Measurements from ENCODE around the gene PER1.

The PER1 gene

DNA sequence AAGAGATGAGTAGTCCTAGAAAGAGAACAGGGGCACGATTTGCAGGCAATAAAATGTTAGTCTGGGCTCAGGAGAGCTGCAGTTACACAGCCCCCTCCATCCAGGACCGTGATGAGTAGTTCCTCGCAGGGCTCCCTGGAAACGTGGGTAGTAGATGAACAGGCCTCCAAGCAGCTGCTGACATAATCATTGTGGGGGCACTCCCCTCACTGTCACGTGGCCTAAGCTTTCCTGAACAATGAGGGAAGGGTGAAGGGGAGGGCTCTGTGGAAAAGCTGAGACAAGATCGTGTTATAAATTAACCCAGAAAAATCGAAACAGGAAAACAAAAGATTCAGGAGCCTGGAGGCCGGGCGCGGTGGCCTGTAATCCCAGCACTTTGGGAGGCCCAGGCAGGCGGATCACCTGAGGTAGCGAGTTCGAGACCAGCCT is 1.3 kb upstream of the PER1 start:
- DNase-seq, result peak; percentile 63

DNA sequence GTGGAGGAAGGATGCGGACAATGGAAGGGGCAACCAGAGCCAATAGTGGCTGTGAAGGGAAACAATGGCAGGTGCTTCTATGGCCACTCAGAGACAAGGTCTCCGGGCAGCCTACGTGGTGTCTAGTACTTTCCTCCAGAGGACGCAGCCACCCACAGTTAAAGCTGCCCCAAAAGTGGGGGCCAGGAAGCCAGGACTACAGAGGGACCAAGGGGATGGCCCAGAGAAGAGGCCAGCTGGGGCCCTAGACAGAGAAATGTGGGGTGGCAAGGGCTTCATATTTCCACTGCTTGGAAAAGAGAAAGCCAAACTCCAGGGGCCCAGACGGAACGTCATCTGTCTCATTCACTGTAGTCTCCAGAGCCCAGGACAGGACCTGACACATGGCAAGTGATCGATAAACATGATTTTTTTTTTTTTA is 837 bp upstream of the PER1 start:
- peak; percentile 8 for DNase-seq

DNA sequence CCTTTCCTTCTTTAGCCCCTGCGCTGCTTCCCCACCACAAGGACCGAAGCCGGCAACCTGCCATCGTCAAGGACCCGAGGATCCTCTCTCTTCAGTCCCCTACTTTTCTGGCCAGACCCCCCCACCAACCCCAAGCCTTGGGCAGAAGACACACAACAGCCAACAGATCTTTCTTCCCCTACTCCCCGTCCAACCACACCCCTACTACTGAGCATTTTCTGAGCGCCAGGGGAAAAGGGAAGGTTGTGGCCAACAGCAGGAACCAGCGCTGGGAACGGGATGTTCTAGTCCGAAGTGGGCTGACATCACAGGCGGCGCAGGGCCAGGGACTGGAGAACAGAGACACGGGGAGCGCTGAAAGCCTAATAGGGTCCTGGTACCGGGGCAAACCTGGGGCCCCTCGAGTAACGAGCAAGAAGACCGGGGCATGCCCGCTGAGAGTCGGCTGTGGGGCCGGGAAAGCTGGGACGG is 528 bp downstream of the PER1 start:
- no peak for DNase-seq

DNA sequence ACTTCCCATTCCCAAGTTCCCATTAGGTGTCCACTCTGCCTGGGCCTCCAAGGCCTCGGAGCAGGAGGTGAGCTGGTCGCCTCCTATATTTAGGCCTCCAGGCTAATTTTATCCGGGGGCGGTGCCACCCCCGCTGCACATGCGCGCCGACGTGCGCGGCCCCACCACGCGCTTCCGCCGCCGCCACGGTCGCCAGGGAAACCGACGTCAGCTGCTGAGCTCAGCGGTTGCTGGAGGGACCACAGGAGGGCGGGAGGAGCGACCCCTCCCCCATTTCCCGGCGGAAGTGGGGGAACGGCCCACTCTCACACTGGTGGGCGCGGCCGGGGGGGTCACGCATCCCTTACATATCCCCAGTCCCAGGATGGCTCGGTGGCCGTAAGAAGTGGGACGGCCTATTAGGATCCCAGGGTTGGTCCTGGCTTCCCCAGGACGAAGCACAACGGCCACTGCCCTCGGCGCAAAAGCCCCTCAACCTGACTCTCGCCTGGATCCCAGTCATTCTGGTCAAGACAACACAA is 1.0 kb downstream of the PER1 start:
- DNase-seq, result peak; percentile 93

DNA sequence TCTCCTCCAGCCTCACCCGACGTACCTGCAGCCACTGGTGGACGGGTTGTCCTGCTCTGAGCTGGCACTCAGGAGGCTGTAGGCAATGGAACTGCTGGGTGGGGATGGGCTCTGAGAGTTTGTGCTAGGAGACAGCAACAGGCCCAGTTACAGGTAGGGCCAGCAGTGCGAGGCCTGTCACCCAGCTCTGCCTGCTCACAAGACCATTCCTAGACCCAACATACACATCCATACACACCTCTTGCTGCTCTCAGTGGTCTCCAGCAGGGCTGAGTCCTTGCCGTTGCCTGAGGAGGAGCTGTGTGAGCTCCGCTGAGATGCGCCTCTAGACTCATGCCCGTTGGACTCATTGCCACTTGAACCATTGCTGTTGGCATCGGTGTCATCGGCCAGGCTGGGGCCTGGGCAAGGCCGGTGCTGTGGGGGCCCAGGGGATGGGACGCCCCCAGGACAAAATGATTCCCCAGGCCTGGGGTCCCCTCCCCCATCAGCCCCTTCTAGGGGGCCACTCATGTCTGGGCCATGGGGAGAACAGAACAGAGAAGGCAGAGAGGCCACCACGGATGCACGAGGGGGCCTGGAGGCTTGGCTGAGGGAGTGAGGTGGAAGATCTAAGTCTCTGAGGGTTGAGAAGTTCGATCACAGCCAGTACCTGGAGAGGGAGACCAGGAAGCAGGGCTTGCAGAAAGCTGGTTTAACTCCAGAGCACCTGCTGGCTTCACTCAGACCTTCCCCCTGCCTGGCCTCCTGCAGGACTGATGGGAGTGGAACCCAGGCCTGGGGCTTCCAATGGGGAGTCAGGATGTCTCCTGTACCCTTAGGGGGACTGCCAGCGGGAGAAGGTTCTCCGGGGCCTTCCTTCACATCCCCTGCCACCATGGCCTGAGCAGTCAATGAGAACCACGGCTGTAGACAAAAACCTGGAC is 1.7 kb downstream of the PER1 start:
- peak; percentile 26 for DNase-seq

DNA sequence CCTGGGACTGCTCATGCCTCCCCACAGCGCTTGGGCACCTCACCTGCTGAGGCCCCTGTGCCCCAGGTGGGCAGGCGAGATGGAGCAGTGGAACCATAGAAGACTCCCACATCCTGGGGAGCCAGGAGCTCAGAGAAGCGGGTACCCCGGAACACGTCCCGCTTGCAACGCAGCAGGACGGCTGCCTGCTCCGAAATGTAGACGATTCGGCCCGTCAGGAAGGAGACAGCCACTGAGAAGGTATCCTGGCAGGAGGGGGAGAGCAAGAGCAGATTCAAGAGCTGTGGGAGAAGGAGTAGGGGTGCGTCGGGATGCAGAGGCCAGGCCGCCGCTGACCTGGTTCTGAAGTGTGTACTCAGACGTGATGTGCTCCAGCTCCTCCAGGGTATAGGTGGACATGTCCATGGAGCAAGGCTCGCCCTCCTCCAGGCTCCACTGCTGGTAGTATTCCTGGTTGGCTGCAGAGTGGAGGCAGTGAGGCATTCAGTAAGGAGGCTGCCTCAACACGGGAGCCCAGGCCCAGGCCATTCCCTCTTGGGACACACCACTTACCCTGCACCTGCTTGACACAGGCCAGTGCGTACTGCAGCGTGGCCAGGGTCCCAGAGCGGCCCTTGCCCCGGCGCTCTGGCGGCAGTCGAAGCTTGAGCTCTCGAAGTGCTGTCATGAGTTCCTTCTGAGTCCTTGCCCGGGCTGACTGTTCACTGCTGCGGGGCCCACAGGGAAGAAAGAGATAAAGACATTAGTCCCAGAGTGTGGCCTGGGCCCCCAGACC is 2.6 kb downstream of the PER1 start:
- no peak for DNase-seq

DNA sequence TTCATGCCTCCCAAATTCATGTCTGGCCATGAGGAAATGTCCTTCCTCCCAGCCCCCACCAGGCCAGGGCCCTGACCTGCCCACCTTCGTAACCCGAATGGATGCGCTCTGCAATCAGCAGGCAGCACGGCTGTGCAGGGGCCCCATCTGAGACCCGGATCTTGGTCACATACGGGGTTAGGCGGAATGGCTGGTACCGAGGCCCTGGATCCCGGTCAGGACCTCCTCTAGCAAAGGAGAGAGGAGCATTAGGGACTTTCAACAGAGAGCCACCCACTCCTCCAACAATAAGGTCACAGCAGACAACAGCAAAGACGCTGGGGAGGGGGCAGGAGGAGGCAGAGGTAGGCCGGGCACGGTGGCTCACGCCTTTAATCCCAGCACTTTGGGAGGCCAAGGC is 3.6 kb downstream of the PER1 start:
- no peak for DNase-seq

DNA sequence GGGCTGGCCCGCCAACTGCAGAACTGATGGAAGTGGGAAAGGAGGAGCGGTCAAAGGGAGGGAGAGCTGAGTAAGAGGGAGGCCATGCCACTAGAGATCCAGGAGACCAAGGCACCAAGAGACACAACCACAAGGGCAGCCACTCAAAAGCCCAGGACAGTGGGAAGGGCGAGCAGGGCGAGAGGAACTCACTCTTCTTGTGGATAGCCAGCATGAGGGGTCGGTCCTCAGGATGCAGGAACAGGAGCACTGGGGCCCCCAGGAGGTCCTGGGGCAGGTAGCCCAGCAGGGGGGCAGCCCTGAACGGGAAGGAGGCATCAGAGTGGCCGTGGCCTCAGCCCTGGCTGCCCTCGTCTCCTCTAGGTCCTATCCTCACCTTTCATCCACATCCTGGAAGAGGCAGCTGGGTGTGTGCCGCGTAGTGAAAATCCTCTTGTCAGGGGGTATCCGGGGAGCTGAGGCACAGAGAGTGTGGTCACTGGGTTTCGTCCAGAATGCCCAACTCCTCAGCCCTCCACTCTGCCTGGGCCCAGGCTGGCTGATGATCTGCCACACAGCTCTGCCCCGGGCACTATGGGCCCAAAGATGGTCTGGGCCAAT is 4.3 kb downstream of the PER1 start:
- DNase-seq, result peak; percentile 14

DNA sequence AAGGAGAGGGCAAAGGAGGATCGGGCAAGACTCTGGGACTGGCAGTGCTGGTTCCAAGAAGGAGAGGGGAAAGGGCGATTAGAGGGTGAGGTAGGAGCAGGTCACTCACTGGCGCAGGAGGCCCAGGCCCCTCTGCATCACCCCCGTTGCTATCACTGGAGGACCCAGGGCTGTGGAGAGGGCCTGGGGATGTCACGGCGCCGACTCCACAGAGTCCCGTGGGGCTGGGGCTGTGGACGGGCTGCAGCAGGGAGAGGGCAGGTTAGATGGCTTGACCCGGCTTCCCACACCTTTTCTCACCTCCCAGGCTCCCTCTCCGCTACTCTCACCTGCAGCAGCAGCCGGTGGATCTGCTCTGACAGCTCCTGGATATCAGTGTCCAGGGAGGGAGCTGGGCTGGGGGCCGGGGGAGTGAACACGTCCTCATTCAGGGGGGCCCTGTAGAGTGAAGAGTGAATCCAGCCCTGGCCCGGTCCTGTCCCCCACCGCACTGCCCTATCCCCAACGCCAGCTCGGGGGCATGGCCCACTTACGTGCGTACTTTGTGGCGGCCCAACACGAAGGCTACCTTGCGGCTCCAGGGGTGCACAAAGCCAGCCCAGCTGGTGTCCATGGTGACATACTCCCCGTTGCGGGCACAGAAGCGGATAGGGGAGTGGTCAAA is 4.9 kb downstream of the PER1 start:
- DNase-seq, result peak; percentile 7

DNA sequence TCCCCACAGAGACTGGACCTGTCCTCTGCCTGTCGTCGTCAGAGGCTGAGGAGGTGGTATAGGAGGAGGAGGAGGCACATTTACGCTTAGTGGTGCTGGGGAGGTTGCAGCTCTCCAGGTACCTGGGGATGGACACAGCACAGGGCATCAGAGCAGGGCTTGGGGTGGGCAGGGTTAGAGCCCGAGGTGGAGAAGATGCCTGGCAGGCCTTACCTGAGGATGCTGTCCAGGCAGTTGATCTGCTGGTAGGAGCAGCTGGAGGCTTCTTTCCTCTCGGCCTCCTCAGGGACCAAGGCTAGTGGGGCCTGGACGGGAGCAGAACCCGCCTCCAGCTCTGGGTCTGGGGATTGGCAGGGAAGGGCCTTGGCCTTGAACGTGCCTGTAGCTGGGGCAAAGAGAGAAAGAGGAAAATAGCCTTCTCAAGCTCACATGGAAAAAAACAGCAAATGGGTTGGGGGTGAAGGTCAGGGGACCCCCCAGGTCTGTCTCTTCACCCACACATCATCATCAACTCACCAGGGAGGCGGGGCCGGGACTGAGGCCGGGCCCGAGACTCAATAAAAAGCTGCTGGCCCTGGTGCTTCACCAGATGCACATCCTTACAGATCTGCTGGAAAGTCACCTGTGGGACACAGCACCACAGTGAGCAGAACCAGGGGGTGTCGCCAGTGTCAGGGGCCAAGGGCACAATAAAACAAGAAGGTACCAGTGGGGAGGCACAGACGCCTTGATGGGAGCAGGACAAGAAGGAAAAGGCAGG is 5.6 kb downstream of the PER1 start:
- peak; percentile 17 for DNase-seq

DNA sequence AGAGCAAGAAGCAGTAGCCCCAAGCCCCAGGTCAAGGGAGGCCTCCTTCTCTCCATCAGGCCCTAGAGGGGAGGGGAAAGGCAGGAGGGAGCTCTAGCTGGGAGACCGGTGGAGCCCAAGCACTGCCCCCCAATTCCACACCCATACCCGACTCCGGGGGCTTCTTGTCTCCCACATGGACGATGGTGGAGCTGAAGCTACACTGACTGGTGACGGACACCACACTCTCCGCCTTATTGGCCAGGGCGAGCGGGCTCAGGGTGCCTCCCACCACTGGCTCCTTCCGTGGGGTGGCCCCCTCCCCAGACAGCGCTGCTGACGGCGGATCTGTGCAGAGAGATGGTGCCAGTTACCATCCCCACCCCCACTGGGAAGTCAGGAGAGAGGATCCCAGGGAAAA is 6.4 kb downstream of the PER1 start:
- DNase-seq, result peak; percentile 22

DNA sequence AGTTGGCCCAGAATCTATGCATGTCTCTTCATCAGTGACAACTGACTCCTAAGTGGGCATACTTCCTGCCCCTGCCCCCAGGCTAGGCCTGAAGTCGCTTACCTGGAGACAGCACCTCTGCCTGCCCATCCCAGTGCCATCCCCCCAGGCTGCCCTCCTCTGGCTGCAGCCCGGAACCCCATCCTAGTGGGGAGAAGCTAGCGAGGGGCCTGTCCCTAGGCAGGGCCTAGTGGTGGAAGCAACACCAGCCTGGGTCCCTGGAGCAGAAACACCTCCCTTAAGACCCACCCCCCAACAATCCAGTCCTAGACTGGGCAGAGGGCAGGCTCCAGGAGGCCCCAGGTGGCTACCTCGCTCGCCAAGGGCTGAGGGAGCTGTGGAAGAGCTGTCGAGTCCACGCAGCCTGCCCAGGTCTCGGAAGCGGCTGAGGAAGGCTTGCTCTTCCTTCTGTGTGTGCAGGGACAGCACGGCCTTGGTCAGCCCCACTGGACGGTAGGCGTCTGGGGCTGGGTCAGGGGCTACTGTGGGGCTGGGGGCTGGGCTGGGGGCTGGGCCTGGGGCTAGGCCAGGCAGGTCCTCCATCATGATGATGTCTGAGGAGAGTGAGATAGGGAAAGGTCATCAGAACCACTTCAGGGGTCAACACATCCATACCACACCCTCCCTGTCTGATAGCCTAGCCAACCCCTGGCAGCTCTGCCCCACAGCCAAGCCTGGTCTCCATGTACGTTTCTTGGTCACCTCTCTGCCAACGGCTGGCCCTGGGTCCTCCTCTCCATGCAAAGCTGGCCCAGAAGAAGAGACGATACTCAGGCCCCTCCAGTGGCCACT is 7.6 kb downstream of the PER1 start:
- peak; percentile 33 for DNase-seq

DNA sequence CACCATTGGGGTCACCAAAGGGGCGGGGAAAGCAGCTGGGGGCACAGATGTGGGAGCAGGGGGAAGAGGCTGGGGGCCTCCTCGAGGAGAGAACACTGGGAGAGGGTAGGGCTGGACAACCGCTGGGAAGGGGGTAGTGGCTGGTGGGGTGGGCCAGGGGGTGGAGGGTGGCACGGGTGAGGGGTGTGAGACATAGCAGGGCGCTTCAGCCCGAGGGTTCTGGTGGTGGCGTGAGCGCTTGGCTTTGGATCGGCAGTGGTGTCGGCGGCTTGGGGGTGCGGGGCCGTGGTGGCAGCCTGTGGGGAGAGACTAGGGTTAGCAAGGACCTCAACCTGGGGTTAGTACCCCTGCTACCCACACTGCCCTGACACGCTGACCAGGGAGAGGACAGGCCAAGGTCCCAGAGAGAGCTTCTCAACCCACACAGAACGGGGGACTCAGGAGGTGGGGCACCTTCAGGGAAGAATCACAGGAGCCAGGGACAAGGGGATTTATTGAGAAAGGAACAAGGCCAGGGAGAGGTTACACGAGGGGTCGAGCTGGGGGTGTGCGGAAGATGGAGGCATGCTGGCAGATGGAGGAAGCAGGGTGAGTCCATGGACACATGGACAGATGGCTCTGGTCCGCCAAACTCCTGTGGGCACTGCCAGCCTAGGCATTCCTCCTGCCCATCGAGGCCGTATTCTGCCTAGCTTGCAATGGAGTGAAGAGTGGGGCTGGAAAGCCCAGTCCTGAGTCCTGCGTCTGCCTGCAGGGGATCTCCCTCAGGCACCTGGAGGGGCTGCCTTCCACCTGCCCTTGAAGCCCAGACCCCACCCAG is 8.4 kb downstream of the PER1 start:
- no peak for DNase-seq

DNA sequence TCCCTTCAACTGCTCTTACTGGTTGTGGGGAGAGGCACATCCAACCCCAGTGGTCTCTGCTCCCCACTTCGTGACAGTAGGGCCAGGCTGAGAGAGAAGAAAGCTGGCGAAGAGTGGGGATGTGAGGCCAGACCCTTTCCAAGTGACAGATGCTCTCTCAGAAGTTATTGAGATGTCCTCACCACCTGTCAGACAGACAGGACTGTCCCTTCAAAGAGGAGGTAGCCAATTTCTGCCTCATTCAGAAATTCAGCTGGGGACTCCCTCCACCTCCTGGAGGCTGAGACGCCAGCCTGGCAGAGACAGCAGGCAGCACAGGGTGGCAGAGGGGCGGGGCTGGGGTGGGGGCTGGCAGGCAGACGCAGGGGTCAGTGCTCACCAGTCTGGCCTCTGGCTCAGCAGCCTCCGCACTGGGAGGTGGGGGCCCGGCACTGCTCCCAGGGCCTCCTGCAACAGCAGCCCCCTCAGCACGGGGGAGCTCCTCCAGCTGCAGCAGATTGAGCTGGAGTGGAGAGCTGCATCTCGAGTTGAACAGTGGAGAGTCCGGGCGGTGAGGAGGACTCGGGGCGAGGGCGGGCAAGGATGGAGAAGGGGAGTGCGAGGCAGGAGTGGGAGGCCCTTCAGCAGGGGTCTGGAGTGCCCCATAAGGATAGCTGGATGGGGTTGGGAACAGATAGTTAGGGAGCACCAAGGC is 9.2 kb downstream of the PER1 start:
- DNase-seq, result peak; percentile 35

DNA sequence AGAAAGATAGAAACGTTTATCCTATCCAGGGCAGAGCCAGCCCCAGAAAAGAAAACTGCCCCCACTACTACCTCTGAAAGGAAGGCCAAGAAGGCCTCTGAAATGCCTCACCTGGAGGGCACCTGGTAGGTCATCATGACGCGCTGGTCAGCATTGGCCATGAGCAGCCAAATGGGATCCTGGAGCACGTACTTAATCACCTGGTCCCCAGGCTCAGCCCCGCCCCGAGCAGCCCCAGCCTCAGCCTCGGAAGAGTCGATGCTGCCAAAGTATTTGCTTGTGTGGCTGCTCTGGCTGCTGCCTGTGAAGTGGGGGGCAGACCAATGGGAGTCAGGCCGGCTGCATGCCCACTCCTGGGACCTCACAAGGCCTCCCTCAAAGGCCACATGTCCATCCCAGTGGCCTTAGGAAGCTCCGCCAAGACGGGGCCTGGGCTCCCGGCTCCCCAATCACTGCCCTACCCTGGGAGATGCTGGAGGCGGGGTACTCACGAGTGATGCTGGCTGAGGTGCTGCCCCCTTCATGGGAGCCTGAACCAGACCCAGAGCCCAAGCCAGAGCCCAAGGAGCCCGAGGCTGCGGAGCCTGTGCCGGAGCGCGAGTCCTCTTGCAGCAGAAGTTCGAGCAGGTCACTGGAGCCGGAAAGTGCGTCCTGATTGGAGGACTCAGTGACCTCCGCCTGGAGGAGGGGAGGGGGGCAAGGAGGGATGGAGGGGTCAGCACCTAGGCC is 9.9 kb downstream of the PER1 start:
- peak; percentile 34 for DNase-seq

DNA sequence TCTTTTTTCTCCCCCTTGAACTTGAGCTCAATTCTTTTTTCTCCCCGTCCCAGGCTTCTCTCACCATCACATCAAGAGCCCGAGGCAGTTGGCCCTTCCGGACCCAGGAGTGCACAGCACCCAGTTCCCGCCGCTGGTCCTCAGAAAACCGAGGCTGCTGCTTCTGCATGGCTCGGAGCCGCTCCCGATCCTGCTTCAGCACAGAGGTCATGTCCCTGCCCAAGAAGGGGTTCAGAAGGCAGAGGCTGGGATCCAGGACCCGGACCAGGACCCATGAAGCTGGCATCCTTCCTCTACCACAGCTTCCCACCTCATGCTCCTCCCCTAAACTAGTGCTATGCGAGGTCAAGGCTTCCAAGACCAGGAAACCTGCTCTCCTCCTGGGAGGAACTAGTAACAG is 10.5 kb downstream of the PER1 start:
- DNase-seq, result peak; percentile 24

DNA sequence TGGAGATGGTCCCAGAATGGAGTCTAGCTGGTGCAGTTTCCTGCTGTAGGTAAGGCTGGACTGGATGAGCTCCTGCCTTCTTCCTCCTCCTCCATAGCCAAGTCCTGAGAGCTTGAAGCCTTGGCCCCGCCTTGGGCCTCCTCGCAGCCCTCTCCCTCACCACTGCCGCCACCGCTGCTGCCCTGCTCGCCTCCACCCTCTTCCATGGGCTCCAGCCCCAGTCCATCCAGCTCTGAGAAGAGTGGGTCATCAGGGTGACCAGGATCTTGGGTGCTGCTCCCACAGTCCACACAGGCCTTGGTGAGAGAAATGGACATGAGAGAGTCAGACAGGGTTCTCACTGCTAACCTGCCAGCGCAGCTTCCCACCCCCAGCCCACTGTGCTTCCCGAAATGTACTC is 11.2 kb downstream of the PER1 start:
- DNase-seq, result peak; percentile 28
